CD4-positive, alpha-beta T cell treated with Interleukin-6 for 4 hours (primary cell): ENCODE data around the gene FGL2.
"Not testable (repeated sequence)": the region's sequence is repeated elsewhere in the genome, so short reads cannot be mapped to it uniquely, and the experiment has no call there.

Source experiments
- DNase-seq: peaks from one replicate; pipeline ENCODE4 v3.0.0-alpha.2; 2020; ENCODE audit warnings: mixed read lengths

FGL2 gene

GRCh38 chr7:77216181-77216845, 16.7 kb upstream of the FGL2 start:
- no peak for DNase-seq

GRCh38 chr7:77209479-77210139, 10.0 kb upstream of the FGL2 start:
- DNase-seq = no peak

- no peak for DNase-seq
Measured at GRCh38 chr7:77208416-77208815, 8.8 kb upstream of the FGL2 start.

- DNase-seq = no peak
Measured at GRCh38 chr7:77205706-77206105, 6.1 kb upstream of the FGL2 start.

- DNase-seq = no peak
Measured at GRCh38 chr7:77202481-77202976, 2.9 kb upstream of the FGL2 start.

GRCh38 chr7:77200542-77200941, 923 bp upstream of the FGL2 start:
- DNase-seq = no peak

GRCh38 chr7:77197141-77197540, 2.5 kb downstream of the FGL2 start:
- no peak for DNase-seq

- DNase-seq = no peak
Measured at GRCh38 chr7:77188731-77189437, 10.7 kb downstream of the FGL2 start.

GRCh38 chr7:77185866-77186265, 13.8 kb downstream of the FGL2 start:
- DNase-seq = no peak

- DNase-seq = no peak
Measured at GRCh38 chr7:77184990-77185389, 14.6 kb downstream of the FGL2 start.

- DNase-seq = no peak
Measured at GRCh38 chr7:77184463-77184862, 15.2 kb downstream of the FGL2 start.

- DNase-seq = no peak
Measured at GRCh38 chr7:77182261-77182660, 17.4 kb downstream of the FGL2 start.

GRCh38 chr7:77181734-77182133, 17.9 kb downstream of the FGL2 start:
- DNase-seq = no peak

- no peak for DNase-seq
Measured at GRCh38 chr7:77181015-77181595, 18.5 kb downstream of the FGL2 start.

- not testable (repeated sequence) for DNase-seq
Measured at GRCh38 chr7:77178024-77178423, 21.6 kb downstream of the FGL2 start.

GRCh38 chr7:77177321-77177904, 22.2 kb downstream of the FGL2 start:
- not testable (repeated sequence) for DNase-seq

- not testable (repeated sequence) for DNase-seq
Measured at GRCh38 chr7:77175274-77175800, 24.3 kb downstream of the FGL2 start.

GRCh38 chr7:77174418-77174817, 25.2 kb downstream of the FGL2 start:
- DNase-seq = not testable (repeated sequence)

GRCh38 chr7:77172437-77173172, 27.0 kb downstream of the FGL2 start:
- DNase-seq = not testable (repeated sequence)

GRCh38 chr7:77171073-77171472, 28.5 kb downstream of the FGL2 start:
- not testable (repeated sequence) for DNase-seq

- no peak for DNase-seq
Measured at GRCh38 chr7:77157446-77157845, 42.2 kb downstream of the FGL2 start.

GRCh38 chr7:77157034-77157433, 42.6 kb downstream of the FGL2 start:
- not testable (repeated sequence) for DNase-seq
